ENCODE results near the gene RNF19B.

The RNF19B gene

GRCh38 chr1:32965251-32965747 is 690 bp upstream of the RNF19B start:
- DNase-seq, result no peak

GRCh38 chr1:32963746-32964460 is 706 bp downstream of the RNF19B start:
- DNase-seq, result peak; percentile 63

GRCh38 chr1:32962248-32962896 is 2.2 kb downstream of the RNF19B start:
- DNase-seq, result peak; percentile 29

- DNase-seq, result no peak
Measured at GRCh38 chr1:32960819-32961355, 3.7 kb downstream of the RNF19B start.

- no peak for DNase-seq
Measured at GRCh38 chr1:32960342-32960741, 4.3 kb downstream of the RNF19B start.

- no peak for DNase-seq
Measured at GRCh38 chr1:32958827-32959226, 5.8 kb downstream of the RNF19B start.

GRCh38 chr1:32957017-32957416 is 7.6 kb downstream of the RNF19B start:
- no peak for DNase-seq

- no peak for DNase-seq
Measured at GRCh38 chr1:32954168-32954567, 10.4 kb downstream of the RNF19B start.

- DNase-seq, result no peak
Measured at GRCh38 chr1:32953495-32953894, 11.1 kb downstream of the RNF19B start.

- no peak for DNase-seq
Measured at GRCh38 chr1:32949519-32949918, 15.1 kb downstream of the RNF19B start.

- no peak for DNase-seq
Measured at GRCh38 chr1:32948905-32949304, 15.7 kb downstream of the RNF19B start.

- no peak for DNase-seq
Measured at GRCh38 chr1:32948390-32948722, 16.3 kb downstream of the RNF19B start.

- DNase-seq, result no peak
Measured at GRCh38 chr1:32947669-32948389, 16.8 kb downstream of the RNF19B start.

- no peak for DNase-seq
Measured at GRCh38 chr1:32946413-32946812, 18.2 kb downstream of the RNF19B start.

GRCh38 chr1:32944180-32944579 is 20.4 kb downstream of the RNF19B start:
- DNase-seq, result no peak

GRCh38 chr1:32939655-32940371 is 24.8 kb downstream of the RNF19B start:
- DNase-seq, result no peak

GRCh38 chr1:32937061-32937460 is 27.5 kb downstream of the RNF19B start:
- DNase-seq, result no peak

- DNase-seq, result no peak
Measured at GRCh38 chr1:32934535-32934934, 30.1 kb downstream of the RNF19B start.

GRCh38 chr1:32933742-32934322 is 30.8 kb downstream of the RNF19B start:
- no peak for DNase-seq

- DNase-seq, result no peak
Measured at GRCh38 chr1:32931760-32932159, 32.8 kb downstream of the RNF19B start.

GRCh38 chr1:32929366-32929765 is 35.2 kb downstream of the RNF19B start:
- no peak for DNase-seq

GRCh38 chr1:32928715-32929114 is 35.9 kb downstream of the RNF19B start:
- no peak for DNase-seq

- no peak for DNase-seq
Measured at GRCh38 chr1:32928285-32928684, 36.3 kb downstream of the RNF19B start.
